GM23338 (cell line): ENCODE results near the gene DUSP8. TPM values are rescaled to one million over a fixed set of nuclear protein-coding genes. Genes with fewer than 3 reads are reported as not detected.

Experiments used
- ATAC-seq: fragments of 200-7000 bp; cut with Tn5 transposase; 3 replicates; pipeline ENCODE4 v1.9.1; 2020
- DNase-seq: peaks from one replicate; pipeline ENCODE4 v3.0.0-alpha.2; 2015; ENCODE audit warnings: low spot score
- H2AFZ ChIP-seq: fragments of 200-600 bp; sonication (generic); 2 replicates; pipeline ENCODE4 v1.8.0; 2016; ENCODE audit warnings: antibody characterized with exemption, mild to moderate bottlenecking, moderate library complexity
- H3F3A ChIP-seq: fragments of 200-600 bp; sonication (generic); replicated peaks from 2 replicates; pipeline ENCODE4 v1.8.0; 2017; ENCODE audit warnings: antibody characterized with exemption, mixed run types, low read depth
- H3K27ac ChIP-seq: fragments of 200-600 bp; sonication (generic); 2 replicates; pipeline ENCODE4 v1.6.1; 2016; ENCODE audit warnings: low read depth
- H3K27me3 ChIP-seq: fragments of 200-600 bp; sonication (generic); 2 replicates; pipeline ENCODE4 v1.8.0; 2016; ENCODE audit warnings: mild to moderate bottlenecking, mixed run types, moderate library complexity; ENCODE audit not compliant: insufficient read depth
- H3K36me3 ChIP-seq: fragments of 200-600 bp; sonication (generic); 2 replicates; pipeline ENCODE4 v1.8.0; 2016; ENCODE audit warnings: mild to moderate bottlenecking; ENCODE audit not compliant: insufficient read depth
- H3K4me1 ChIP-seq: fragments of 200-600 bp; sonication (generic); 2 replicates; pipeline ENCODE4 v1.8.0; 2016; ENCODE audit warnings: mild to moderate bottlenecking, moderate library complexity; ENCODE audit not compliant: insufficient read depth
- H3K4me2 ChIP-seq: fragments of 200-600 bp; sonication (generic); 2 replicates; pipeline ENCODE4 v1.7.1; 2017; ENCODE audit warnings: mixed run types
- H3K4me3 ChIP-seq: fragments of 200-600 bp; sonication (generic); 2 replicates; pipeline ENCODE4 v1.6.1; 2016; ENCODE audit warnings: mixed run types
- H3K79me2 ChIP-seq: fragments of 200-600 bp; sonication (generic); replicated peaks from 2 replicates; pipeline ENCODE4 v1.8.0; 2017; ENCODE audit warnings: mild to moderate bottlenecking; ENCODE audit not compliant: insufficient read depth
- H3K9me2 ChIP-seq: fragments of 200-600 bp; sonication (generic); 2 replicates; pipeline ENCODE4 v1.8.0; 2017; ENCODE audit not compliant: insufficient read depth
- H4K20me1 ChIP-seq: fragments of 200-600 bp; sonication (generic); replicated peaks from 2 replicates; pipeline ENCODE4 v1.8.0; 2017; ENCODE audit warnings: mild to moderate bottlenecking; ENCODE audit not compliant: insufficient read depth
- H3K27ac Mint-ChIP-seq: 2 replicates; pipeline ENCODE4 v1.8.0; 2020; ENCODE audit warnings: inconsistent platforms, mild to moderate bottlenecking, moderate library complexity, mixed read lengths
- H3K27me3 Mint-ChIP-seq: 3 replicates; pipeline ENCODE4 v1.8.0; 2022; ENCODE audit warnings: low read depth, mild to moderate bottlenecking, moderate library complexity, mixed read lengths, inconsistent platforms; ENCODE audit not compliant: insufficient read depth, poor library complexity
- H3K36me3 Mint-ChIP-seq: 3 replicates; pipeline ENCODE4 v1.8.0; 2021; ENCODE audit warnings: low read depth, mild to moderate bottlenecking, inconsistent platforms, moderate library complexity, mixed read lengths
- H3K4me1 Mint-ChIP-seq: 3 replicates; pipeline ENCODE4 v1.8.0; 2020; ENCODE audit warnings: mild to moderate bottlenecking, inconsistent platforms, mixed read lengths
- H3K4me3 Mint-ChIP-seq: 3 replicates; pipeline ENCODE4 v1.8.0; 2021; ENCODE audit warnings: moderate library complexity, mild to moderate bottlenecking, inconsistent platforms, mixed read lengths
- H3K9me3 Mint-ChIP-seq: 3 replicates; pipeline ENCODE4 v1.8.0; 2020; ENCODE audit warnings: moderate library complexity, mild to moderate bottlenecking, inconsistent platforms, mixed read lengths
- CREB1 ChIP-seq: fragments of 250-450 bp; sonication (Bioruptor Pico); IDR thresholded peaks from 2 replicates; pipeline ENCODE4 v1.5.0; 2020; ENCODE audit warnings: low read depth, mild to moderate bottlenecking, moderate library complexity
- EZH2 ChIP-seq: fragments of 200-600 bp; sonication (generic); IDR thresholded peaks from one replicate; pipeline ENCODE4 v1.8.0; 2017; ENCODE audit warnings: antibody characterized with exemption, mild to moderate bottlenecking, low read depth; ENCODE audit not compliant: unreplicated experiment
- EZH2phosphoT487 ChIP-seq: fragments of 200-600 bp; sonication (generic); IDR thresholded peaks from one replicate; pipeline ENCODE4 v1.8.1; 2018; ENCODE audit warnings: antibody characterized with exemption; ENCODE audit not compliant: unreplicated experiment
- JUNB ChIP-seq: IDR thresholded peaks from one replicate; pipeline ENCODE4 v1.6.1; 2016; ENCODE audit warnings: antibody characterized with exemption; ENCODE audit not compliant: unreplicated experiment
- NANOG ChIP-seq: IDR thresholded peaks from 2 replicates; pipeline ENCODE4 v1.6.1; 2016; ENCODE audit warnings: antibody characterized with exemption, borderline replicate concordance
- POLR2AphosphoS5 ChIP-seq: IDR thresholded peaks from 2 replicates; pipeline ENCODE4 v1.6.1; 2016; ENCODE audit warnings: antibody characterized with exemption, low read depth
- STAT1 ChIP-seq: IDR thresholded peaks from one replicate; pipeline ENCODE4 v1.6.1; 2016; ENCODE audit warnings: antibody characterized with exemption; ENCODE audit not compliant: unreplicated experiment
- ZNF114 ChIP-seq: fragments of 250-450 bp; sonication (Bioruptor Pico); IDR thresholded peaks from 2 replicates; pipeline ENCODE4 v1.5.0; 2020; ENCODE audit warnings: mild to moderate bottlenecking, moderate library complexity
- ZNF331 ChIP-seq: fragments of 250-450 bp; sonication (Bioruptor Pico); IDR thresholded peaks from 2 replicates; pipeline ENCODE4 v1.5.0; 2020; ENCODE audit warnings: low read depth, mild to moderate bottlenecking, moderate library complexity
- polyA plus RNA-seq: library from polyadenylated mRNA; unstranded; fragments of >200 nt; fragmentation: Nextera tagmentation; extraction: Ambion mirVana; gene quantifications from 2 replicates; pipeline ENCODE4 v1.2.1, GENCODE V29; 2016
- total RNA-seq: library from RNA; depleted of rRNA; stranded (reverse); fragments of >200 nt; shearing (Covaris generic); gene quantifications from 2 replicates; pipeline ENCODE4 v1.2.3, GENCODE V29; 2014
- TF ChIP-seq, protein P1 (sequence below): IDR thresholded peaks from one replicate; pipeline ENCODE4 v1.6.1; 2018; ENCODE audit warnings: antibody characterized with exemption; ENCODE audit not compliant: unreplicated experiment
- TF ChIP-seq, protein P2 (sequence below): IDR thresholded peaks from 2 replicates; pipeline ENCODE4 v1.6.1; 2016; ENCODE audit warnings: antibody characterized with exemption
- TF ChIP-seq, protein P3 (sequence below), 2 experiments: fragments of 200-600 bp in 1 of 2; sonication (generic) in 1 of 2; conservative IDR thresholded peaks; 2 replicates each; pipeline versions ENCODE4 v1.5.1 to v1.6.1; 2016 to 2017; ENCODE audit warnings: antibody characterized with exemption in 2 of 2, low read depth in 2 of 2, mild to moderate bottlenecking in 2 of 2, moderate library complexity in 1 of 2

The DUSP8 gene
- total and polyA plus RNA-seq, 2 experiments from 2014 or later: 1.1 TPM

DNA sequence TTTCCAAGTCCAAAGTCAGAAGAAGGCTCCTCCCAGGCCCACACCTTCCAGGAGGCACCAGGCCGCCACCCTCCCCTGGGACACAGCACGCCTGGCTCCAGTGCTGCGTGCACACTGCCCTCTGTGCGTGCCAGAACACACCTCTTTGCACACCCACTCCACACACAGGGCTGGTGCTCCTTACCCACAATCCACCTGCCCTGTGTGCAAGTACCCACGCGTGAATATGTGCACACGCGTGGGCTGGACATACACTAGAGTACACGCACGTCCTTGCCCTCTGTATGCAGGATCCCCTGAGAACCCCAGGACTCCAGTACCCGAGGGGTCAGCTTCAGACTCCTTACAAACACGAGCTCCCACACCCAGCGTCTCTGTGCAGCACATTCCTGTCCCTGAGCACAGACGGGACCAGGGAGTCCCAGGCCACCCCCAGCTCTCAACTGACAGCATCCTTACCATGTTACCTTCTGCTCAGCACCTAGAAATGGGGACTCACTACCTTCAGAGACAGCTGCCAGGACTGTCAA is 2.8 kb downstream of the DUSP8 start (continued):
- TF ChIP-seq, protein P1, sequence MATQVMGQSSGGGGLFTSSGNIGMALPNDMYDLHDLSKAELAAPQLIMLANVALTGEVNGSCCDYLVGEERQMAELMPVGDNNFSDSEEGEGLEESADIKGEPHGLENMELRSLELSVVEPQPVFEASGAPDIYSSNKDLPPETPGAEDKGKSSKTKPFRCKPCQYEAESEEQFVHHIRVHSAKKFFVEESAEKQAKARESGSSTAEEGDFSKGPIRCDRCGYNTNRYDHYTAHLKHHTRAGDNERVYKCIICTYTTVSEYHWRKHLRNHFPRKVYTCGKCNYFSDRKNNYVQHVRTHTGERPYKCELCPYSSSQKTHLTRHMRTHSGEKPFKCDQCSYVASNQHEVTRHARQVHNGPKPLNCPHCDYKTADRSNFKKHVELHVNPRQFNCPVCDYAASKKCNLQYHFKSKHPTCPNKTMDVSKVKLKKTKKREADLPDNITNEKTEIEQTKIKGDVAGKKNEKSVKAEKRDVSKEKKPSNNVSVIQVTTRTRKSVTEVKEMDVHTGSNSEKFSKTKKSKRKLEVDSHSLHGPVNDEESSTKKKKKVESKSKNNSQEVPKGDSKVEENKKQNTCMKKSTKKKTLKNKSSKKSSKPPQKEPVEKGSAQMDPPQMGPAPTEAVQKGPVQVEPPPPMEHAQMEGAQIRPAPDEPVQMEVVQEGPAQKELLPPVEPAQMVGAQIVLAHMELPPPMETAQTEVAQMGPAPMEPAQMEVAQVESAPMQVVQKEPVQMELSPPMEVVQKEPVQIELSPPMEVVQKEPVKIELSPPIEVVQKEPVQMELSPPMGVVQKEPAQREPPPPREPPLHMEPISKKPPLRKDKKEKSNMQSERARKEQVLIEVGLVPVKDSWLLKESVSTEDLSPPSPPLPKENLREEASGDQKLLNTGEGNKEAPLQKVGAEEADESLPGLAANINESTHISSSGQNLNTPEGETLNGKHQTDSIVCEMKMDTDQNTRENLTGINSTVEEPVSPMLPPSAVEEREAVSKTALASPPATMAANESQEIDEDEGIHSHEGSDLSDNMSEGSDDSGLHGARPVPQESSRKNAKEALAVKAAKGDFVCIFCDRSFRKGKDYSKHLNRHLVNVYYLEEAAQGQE: no peak
- TF ChIP-seq, protein P2, sequence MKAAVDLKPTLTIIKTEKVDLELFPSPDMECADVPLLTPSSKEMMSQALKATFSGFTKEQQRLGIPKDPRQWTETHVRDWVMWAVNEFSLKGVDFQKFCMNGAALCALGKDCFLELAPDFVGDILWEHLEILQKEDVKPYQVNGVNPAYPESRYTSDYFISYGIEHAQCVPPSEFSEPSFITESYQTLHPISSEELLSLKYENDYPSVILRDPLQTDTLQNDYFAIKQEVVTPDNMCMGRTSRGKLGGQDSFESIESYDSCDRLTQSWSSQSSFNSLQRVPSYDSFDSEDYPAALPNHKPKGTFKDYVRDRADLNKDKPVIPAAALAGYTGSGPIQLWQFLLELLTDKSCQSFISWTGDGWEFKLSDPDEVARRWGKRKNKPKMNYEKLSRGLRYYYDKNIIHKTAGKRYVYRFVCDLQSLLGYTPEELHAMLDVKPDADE: no peak
- TF ChIP-seq STAT1: no peak

DNA sequence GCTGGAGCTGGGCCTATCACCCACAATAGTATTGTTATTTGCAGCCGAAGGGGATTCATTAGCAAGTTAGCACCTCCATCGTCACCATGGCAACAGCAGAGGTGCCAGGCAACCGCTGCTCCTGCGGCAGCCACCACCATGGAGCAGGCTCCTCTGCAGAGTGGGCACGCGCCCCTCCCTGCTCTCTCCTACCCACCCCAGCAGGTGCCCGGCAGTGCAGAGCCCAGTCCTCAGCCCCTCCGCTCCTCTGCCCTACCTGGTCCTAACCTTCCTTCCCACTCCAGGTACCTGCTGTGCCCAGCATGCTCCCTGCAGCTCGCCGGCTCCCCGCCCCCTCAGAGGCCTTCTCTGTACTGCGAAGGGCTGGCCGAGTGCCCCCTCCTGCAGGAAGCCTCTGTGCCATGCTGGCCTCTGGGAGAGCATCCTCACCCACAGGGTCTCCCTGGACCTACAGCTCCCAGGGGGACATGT is 3.6 kb downstream of the DUSP8 start:
- peaks cover 32% of the 10 kb centered on the region for H3K27me3 Mint-ChIP-seq
- Histone ChIP-seq H4K20me1 (no peaks in the 10 kb centered on the region), H3K4me3 (peak overlapping the region; percentile 30; the same call in 1 of the 2 replicates), H3K36me3 (no peaks in the 10 kb centered on the region), H3K27ac (no peak overlapping the region), H3K4me1 (peaks cover 32% of the 10 kb centered on the region), H3K27me3 (peaks cover 39% of the 10 kb centered on the region), H3K79me2 (no peaks in the 10 kb centered on the region), H3F3A (peaks cover 5% of the 10 kb centered on the region; the same call in 1 of the 2 replicates), H3K4me2 (peak overlapping the region; percentile 64), H3K9me2 (no peaks in the 10 kb centered on the region), H2AFZ (no peak overlapping the region)
- ATAC-seq (peak; percentile 29), DNase-seq (peak; percentile 91)
- no peak overlapping the region for H3K27ac Mint-ChIP-seq
- peak overlapping the region; percentile 27; the same call in 1 of the 3 replicates for H3K4me3 Mint-ChIP-seq
- H3K36me3 Mint-ChIP-seq: no peaks in the 10 kb centered on the region
- H3K9me3 Mint-ChIP-seq: no peaks in the 10 kb centered on the region
- peaks cover 21% of the 10 kb centered on the region for H3K4me1 Mint-ChIP-seq
- TF ChIP-seq EZH2 (no peak), POLR2AphosphoS5 (no peak), CREB1 (CRISPR knock-in tag) (no peak), ZNF114 (CRISPR knock-in tag) (no peak), ZNF331 (CRISPR knock-in tag) (no peak), JUNB (no peak), EZH2phosphoT487 (no peak), STAT1 (no peak), NANOG (no peak)
- TF ChIP-seq, protein P3, sequence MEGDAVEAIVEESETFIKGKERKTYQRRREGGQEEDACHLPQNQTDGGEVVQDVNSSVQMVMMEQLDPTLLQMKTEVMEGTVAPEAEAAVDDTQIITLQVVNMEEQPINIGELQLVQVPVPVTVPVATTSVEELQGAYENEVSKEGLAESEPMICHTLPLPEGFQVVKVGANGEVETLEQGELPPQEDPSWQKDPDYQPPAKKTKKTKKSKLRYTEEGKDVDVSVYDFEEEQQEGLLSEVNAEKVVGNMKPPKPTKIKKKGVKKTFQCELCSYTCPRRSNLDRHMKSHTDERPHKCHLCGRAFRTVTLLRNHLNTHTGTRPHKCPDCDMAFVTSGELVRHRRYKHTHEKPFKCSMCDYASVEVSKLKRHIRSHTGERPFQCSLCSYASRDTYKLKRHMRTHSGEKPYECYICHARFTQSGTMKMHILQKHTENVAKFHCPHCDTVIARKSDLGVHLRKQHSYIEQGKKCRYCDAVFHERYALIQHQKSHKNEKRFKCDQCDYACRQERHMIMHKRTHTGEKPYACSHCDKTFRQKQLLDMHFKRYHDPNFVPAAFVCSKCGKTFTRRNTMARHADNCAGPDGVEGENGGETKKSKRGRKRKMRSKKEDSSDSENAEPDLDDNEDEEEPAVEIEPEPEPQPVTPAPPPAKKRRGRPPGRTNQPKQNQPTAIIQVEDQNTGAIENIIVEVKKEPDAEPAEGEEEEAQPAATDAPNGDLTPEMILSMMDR (conservative IDR thresholded peaks at IDR 0.05; ENCODE audit: low read depth in 2 of 2): no peak
- TF ChIP-seq, protein P1: no peak
- TF ChIP-seq, protein P2: no peak
